HepG2 (cell line): ENCODE measurements around the gene TRMT112. TPM values are rescaled to one million over a fixed set of nuclear protein-coding genes. Genes with fewer than 3 reads are reported as not detected.

Experiments
- AGO2 ChIP-seq: fragments of 200-400 bp; formaldehyde crosslinking; optimal IDR thresholded peaks from 2 replicates; pipeline ENCODE3; 2017; ENCODE audit warnings: mild to moderate bottlenecking, low read depth, low read length, moderate library complexity
- ASH2L ChIP-seq: fragments of 300-600, 200-600 bp; sonication (generic); IDR thresholded peaks from 2 replicates; pipeline ENCODE4 v1.7.0; 2017; ENCODE audit warnings: low read depth, mild to moderate bottlenecking, moderate library complexity, mixed read lengths, low read length; ENCODE audit not compliant: insufficient read length
- ATF5 ChIP-seq: sonication (generic); formaldehyde crosslinking; IDR thresholded peaks from 2 replicates; pipeline ENCODE4 v1.4.0; 2020; ENCODE audit warnings: mild to moderate bottlenecking, low read depth, missing genetic modification reagents
- CREB3 ChIP-seq: sonication (generic); formaldehyde crosslinking; IDR thresholded peaks from 2 replicates; pipeline ENCODE4 v1.5.0; 2020; ENCODE audit warnings: missing genetic modification reagents
- EP300 ChIP-seq, 3 experiments: sonication (generic) in 1 of 3; formaldehyde crosslinking in 1 of 3; IDR thresholded peaks; 2 replicates each; pipeline versions ENCODE4 v1.5.1 to v1.6.1; 2011 to 2020; ENCODE audit warnings: low read depth in 2 of 3, low read length in 2 of 3, borderline replicate concordance in 1 of 3, improper control_type of control experiment in 1 of 3, mild to moderate bottlenecking in 1 of 3, missing genetic modification reagents in 1 of 3, moderate library complexity in 1 of 3
- FLYWCH1 ChIP-seq: sonication (generic); formaldehyde crosslinking; IDR thresholded peaks from 2 replicates; pipeline ENCODE4 v1.8.1; 2023; ENCODE audit warnings: mild to moderate bottlenecking, missing genetic modification reagents
- MAFK ChIP-seq, 2 experiments: IDR thresholded peaks in 1 of 2; conservative IDR thresholded peaks in 1 of 2; 2 replicates each; pipeline ENCODE4 v1.6.1; 2011; ENCODE audit warnings: improper control_type of control experiment in 2 of 2, low read length in 2 of 2
- MATR3 ChIP-seq: sonication (generic); formaldehyde crosslinking; IDR thresholded peaks from 2 replicates; pipeline ENCODE4 v1.4.0; 2020; ENCODE audit warnings: missing genetic modification reagents
- MLXIP ChIP-seq: sonication (generic); formaldehyde crosslinking; IDR thresholded peaks from 2 replicates; pipeline ENCODE4 v1.9.0; 2021; ENCODE audit warnings: missing genetic modification reagents, borderline replicate concordance
- RFXAP ChIP-seq: sonication (generic); formaldehyde crosslinking; IDR thresholded peaks from 2 replicates; pipeline ENCODE4 v1.4.0; 2020; ENCODE audit warnings: missing genetic modification reagents, borderline replicate concordance
- SIN3B ChIP-seq: fragments of 150-350 bp; IDR thresholded peaks from 2 replicates; pipeline ENCODE4 v1.6.1; 2014; ENCODE audit warnings: low read length
- SRY ChIP-seq: sonication (generic); formaldehyde crosslinking; IDR thresholded peaks from 2 replicates; pipeline ENCODE4 v1.8.0; 2022; ENCODE audit warnings: mild to moderate bottlenecking, missing genetic modification reagents
- YEATS4 ChIP-seq: sonication (generic); formaldehyde crosslinking; IDR thresholded peaks from 2 replicates; pipeline ENCODE4 v1.4.0; 2020; ENCODE audit warnings: missing genetic modification reagents, borderline replicate concordance
- ZBTB10 ChIP-seq: sonication (generic); formaldehyde crosslinking; IDR thresholded peaks from 2 replicates; pipeline ENCODE4 v1.4.0; 2020; ENCODE audit warnings: missing genetic modification reagents, borderline replicate concordance
- ZC3H4 ChIP-seq: sonication (generic); formaldehyde crosslinking; IDR thresholded peaks from 2 replicates; pipeline ENCODE4 v1.4.0; 2020; ENCODE audit warnings: missing genetic modification reagents, borderline replicate concordance
- ZMYM3 ChIP-seq: sonication (generic); formaldehyde crosslinking; IDR thresholded peaks from 2 replicates; pipeline ENCODE4 v1.5.1; 2020; ENCODE audit warnings: mild to moderate bottlenecking, missing genetic modification reagents
- ZNF10 ChIP-seq: sonication (generic); formaldehyde crosslinking; IDR thresholded peaks from 2 replicates; pipeline ENCODE4 v1.4.0; 2020; ENCODE audit warnings: mild to moderate bottlenecking, low read depth, missing genetic modification reagents, borderline replicate concordance
- ZNF576 ChIP-seq: sonication (generic); formaldehyde crosslinking; IDR thresholded peaks from 2 replicates; pipeline ENCODE4 v1.4.0; 2020; ENCODE audit warnings: mild to moderate bottlenecking, missing genetic modification reagents
- ZNF713 ChIP-seq: sonication (generic); formaldehyde crosslinking; IDR thresholded peaks from 2 replicates; pipeline ENCODE4 v1.4.0; 2020; ENCODE audit warnings: mild to moderate bottlenecking, missing genetic modification reagents
- polyA plus RNA-seq, 8 experiments: library from polyadenylated mRNA; depleted of rRNA in 3 of 8; stranded (reverse) in 7 of 8; unstranded in 1 of 8; fragments of >200 nt; fragmentation: Illumina TruSeq in 4 of 8; extraction: Trizol in 4 of 8; gene quantifications; 2 replicates each; pipeline versions ENCODE4 v1.2.1 to v1.2.3, GENCODE V29; 2011 to 2016; ENCODE audit warnings: low read depth in 4 of 8, missing spikeins in 1 of 8, mixed read lengths in 1 of 8; ENCODE audit not compliant: insufficient read depth in 1 of 8
- total RNA-seq, 5 experiments: library from RNA; depleted of rRNA; stranded (reverse); fragments of >200 nt; fragmentation: Illumina TruSeq; extraction: Trizol; gene quantifications; 2 replicates each; pipeline ENCODE4 v1.2.3, GENCODE V29; 2016; ENCODE audit warnings: low read depth in 1 of 5

The TRMT112 gene
- total and polyA plus RNA-seq, 2 of the 13 experiments (the other 11 are each of a cell fraction or from before 2014, with no cell fraction given), result 186 to 409 TPM

- TF ChIP-seq MAFK (conservative IDR thresholded peaks at IDR 0.05 in 1 of 2, IDR thresholded peaks at IDR 0.05 in 1 of 2; ENCODE audit: low read length in 2 of 2) (no peak), CREB3 (CRISPR knock-in tag) (no peak), ASH2L (no peak), YEATS4 (CRISPR knock-in tag) (no peak; the same call in 1 of the 2 replicates), MLXIP (CRISPR knock-in tag) (no peak), ZNF576 (CRISPR knock-in tag) (no peak), ZMYM3 (CRISPR knock-in tag) (no peak), ZNF10 (no peak), MATR3 (CRISPR knock-in tag) (no peak), ZC3H4 (CRISPR knock-in tag) (no peak), SIN3B (no peak), ATF5 (CRISPR knock-in tag) (no peak), ZBTB10 (CRISPR knock-in tag) (peak; percentile 34; the same call in 1 of the 2 replicates), EP300 (IDR thresholded peaks at IDR 0.05; ENCODE audit: low read depth in 2 of 2, low read length in 2 of 2) (peak in 1 of 2 experiments; percentile 39; a peak in 1 of 4 replicates), EP300 (CRISPR knock-in tag; IDR thresholded peaks at IDR 0.05; ENCODE audit: borderline replicate concordance) (no peak; the same call in 1 of the 2 replicates), SRY (no peak), ZNF713 (CRISPR knock-in tag) (no peak), RFXAP (CRISPR knock-in tag) (peak; percentile 90; the same call in 1 of the 2 replicates), AGO2 (peak; percentile 42), FLYWCH1 (CRISPR knock-in tag) (no peak)
These were observed 10.3 kb downstream of the TRMT112 start (continued) for GRCh38 chr11:64306876-64307622.
